Stimulated activated CD4-positive, alpha-beta T cell treated with anti-CD3 and anti-CD28 coated beads, Interleukin-1b, Interleukin-23, amount 100 ng/mL, for 24 hours (primary cell): Measurements from ENCODE around the gene PABPN1.

ENCODE experiments used
- DNase-seq, 4 experiments: peaks; one replicate each; pipeline ENCODE4 v3.0.0-alpha.2; 2020; ENCODE audit warnings: low read depth in 4 of 4, low spot score in 1 of 4

PABPN1 gene

GRCh38 chr14:23326491-23327332, 5.5 kb downstream of the PABPN1 start:
- no peak for DNase-seq

DNA sequence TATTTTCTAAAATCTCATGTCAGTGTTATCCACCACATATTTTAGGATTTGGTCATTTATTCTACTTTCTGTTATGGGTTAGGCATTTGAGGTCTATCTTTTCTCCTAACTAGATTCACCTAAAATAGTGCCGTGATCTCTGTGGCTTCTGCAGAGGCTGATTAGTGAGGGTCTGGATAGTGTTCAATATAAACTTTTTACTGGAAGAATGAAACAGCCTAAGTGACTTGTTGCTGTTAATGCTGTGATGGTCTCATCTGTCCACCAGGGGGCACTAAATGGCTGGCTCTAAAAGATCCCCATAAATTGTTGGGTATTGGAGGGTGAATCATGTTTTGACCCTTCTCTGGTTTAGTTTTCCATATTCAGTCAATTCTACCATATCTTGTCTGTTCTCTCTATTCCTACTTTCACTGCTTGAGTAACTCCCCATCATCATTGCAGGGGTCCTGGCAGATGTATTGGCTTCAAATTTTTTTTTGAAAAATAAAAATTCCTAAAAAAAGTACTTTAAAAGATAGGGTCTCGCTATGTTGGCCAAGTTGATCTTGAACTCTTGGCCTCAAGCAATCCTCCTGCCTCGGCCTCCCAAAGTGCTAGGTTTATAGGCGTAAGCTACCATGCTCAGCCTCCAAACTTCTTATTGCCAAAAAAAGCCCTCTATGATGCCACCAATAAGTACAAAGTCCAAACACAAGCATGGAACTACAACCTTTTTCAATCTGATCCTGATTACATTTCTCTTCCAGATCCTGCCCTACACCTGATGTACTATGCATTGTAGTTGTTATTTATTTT, 6.9 kb downstream of the PABPN1 start:
- DNase-seq = peak; percentile 32 to 57 (median 45)

GRCh38 chr14:23335623-23336022, 14.4 kb downstream of the PABPN1 start:
- no peak for DNase-seq

DNA sequence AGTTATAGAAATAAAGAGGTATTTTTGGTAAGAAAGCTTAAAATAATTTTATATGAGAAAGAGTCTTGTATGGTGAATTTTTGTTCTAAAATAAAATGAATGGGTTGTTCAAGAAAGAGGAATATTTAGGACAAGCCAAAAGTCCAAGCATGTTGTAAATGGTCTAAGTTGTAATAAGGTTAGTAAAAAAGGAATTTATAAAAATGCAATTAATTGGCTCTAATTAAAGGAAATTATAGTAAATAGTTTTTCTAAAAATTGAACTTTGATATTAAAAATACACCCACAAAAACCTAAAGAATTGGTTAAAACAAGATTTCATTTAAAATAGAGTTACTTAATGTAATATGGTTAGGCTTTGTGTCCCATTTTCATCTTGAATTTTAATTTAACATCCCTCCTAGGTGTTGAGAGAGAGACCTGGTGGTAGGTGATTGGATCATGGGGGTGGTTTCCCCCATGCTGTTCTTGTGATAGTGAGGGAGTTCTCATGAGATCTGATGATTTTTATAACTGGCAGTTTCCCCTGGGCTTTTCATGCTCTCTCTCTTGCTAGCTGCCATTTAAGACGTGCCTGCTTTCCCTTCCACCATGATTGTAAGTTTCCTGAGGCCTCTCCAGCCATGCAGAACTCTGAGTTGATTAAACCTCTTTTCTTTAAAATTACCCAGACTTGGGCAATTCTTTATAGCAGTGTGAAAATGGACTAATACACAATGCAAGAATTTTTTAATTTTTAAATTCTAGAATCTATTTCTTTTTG, 18.4 kb downstream of the PABPN1 start:
- no peak for DNase-seq

- no peak for DNase-seq
These were observed 23.2 kb downstream of the PABPN1 start for GRCh38 chr14:23344481-23344880.

- no peak for DNase-seq
These were observed 24.9 kb downstream of the PABPN1 start for GRCh38 chr14:23345987-23346692.

DNA sequence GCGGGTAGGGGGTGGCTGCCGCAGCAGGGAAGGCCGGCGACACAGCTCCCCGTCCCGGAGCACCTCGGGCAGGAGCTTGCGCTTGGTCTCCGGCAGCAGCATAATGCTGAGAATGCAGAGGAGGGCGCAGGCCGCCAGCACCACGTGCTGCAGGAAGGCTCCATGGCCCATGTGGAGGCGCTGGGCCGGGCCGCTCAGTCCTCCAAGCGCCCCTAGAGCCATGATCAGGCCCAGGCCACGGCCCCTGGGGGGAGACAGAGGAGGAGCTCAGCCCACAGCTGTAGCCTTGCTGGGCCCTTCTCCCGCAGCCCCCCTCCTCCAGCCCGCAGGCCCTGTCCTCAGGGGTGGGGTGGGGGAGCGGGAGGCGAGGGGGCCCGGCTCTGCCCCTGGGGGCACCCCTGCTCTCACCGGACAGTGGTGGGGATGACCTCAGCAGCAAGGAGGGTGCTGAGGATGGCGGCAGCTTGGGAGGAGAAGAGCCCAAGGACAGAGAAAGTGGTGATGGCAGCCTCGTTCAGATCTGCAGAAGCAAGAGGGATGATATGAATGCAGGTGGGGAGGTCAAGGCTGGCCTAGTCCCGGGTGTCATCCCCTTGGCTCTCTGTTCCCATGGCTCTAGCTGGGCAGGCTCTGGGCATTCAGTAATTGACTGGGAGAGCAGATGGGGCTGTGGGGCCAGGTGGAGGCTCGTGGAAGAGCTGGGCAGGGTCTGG, 25.6 kb downstream of the PABPN1 start:
- no peak for DNase-seq

GRCh38 chr14:23347406-23348296, 26.4 kb downstream of the PABPN1 start:
- DNase-seq = no peak

DNA sequence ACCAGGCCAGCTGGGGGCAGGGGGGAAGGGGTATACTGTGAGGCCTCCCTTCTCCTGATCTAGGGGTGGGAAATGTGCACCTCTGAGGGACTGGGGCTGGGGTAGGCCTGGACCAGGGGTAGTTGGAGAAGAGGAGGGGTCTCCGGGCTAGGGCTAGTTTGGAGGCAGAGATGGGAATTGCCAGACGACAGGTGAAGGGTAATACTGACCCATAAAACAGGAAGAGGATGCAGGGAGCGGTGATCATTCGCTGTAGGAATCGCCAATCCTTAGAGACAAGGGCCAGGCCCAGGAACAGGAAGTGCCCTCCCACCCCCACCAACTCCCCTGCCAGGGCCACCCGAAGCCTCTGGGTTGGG, 27.0 kb downstream of the PABPN1 start:
- no peak for DNase-seq

- no peak for DNase-seq
These were observed 28.0 kb downstream of the PABPN1 start for GRCh38 chr14:23349156-23349845.

DNA sequence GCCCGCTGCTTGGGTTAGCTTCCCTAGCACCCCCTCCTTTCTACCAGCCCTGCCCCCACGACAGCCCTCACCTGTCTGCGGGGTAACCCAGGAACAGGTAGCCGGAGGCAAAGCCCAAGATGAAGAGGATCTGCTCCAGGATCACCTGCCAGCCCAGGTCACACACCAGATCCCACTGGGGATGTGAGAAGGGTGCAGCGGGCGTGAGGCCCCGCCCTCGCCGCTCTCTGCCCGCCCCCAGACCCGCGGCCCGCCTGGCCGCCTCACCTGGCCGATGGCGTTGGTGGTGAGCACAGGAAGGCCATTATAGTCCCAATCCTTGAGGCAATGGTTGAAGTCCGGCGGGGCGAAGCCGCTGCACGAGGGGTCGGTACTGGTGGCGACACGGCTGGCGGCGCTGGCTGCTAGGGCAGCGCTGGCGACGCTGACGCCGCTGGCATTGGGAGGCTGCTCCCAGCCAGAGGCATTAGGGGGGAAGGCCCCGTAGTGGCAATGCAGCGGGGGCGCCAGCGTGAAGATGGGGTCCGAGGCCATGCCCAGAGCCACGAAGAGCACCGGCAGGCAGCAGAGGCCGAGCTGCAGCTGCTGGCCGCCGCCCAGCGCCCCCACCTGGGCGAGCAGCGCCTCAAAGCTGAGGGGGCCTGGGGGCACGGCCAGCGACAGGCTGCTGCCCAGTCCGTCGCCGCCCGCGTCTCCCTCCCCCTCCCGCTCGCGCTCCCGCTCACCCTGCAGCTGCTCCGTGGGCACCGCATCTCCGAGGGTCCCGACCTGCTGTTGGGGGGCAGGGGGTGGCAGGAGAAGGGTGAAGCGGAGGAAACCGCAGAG, 30.6 kb downstream of the PABPN1 start:
- DNase-seq = no peak

- DNase-seq = peak; percentile 19 to 45 (median 32)
These were observed 31.5 kb downstream of the PABPN1 start, which contains the start of gene SLC22A17 for GRCh38 chr14:23352506-23353432. SLC22A17 (minus strand) TSS chr14:23352887.

DNA sequence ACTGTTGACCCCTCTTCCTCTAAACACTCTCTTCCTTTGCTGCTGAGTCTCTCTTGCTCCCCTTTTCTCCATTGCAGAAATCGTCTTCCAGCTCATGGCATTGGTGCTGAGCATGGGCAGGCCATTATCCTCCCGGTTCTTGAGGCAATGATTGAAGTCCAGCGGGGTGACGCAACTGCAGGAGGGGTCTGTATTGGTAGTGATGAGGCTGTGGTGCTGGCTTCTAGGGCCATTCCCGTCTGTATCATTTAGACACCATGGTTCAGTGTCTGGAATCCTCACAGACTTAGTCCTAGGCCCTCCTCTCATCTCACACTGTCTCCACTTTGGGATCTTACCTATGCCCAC, 32.1 kb downstream of the PABPN1 start:
- no peak for DNase-seq

GRCh38 chr14:23354990-23355389, 33.7 kb downstream of the PABPN1 start:
- DNase-seq = no peak

- no peak for DNase-seq
These were observed 34.7 kb downstream of the PABPN1 start for GRCh38 chr14:23355871-23356435.

- no peak for DNase-seq
These were observed 35.4 kb downstream of the PABPN1 start for GRCh38 chr14:23356662-23357061.

DNA sequence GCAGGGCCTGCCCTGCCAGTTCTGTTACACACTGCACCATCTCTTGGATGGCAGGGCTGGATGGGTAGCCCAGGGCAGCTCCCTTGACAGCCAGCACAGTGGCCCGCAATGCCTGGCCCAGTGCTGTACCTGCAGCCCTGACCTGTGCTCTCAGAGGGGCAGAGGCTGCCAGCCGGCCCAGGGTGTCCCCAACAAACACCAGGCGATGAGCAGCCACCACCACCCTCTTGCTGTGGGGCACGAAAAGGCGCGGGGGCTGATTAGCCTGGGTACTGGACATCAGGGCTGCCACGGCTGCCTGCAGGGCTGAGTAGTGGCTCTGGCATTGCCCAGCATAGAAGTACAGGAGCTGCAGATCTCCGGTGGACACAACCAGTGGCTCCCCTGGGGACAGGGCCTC, 36.0 kb downstream of the PABPN1 start:
- DNase-seq = no peak
